SK-N-SH (cell line): Measurements from ENCODE around the gene TRAF4. TPM values are rescaled to one million over a fixed set of nuclear protein-coding genes. Genes with fewer than 3 reads are reported as not detected.

ENCODE experiments used
- CTCF ChIA-PET: fragments of 300-600, 350-600 bp; formaldehyde crosslinking; extraction: SDS; loops from one replicate; lab custom pipeline; 2021; lab: Yijun Ruan, JAX
- POLR2A ChIA-PET: fragments of 350-600 bp; sonication (Branson Sonifier 250); formaldehyde crosslinking; extraction: SDS; loops from one replicate; lab custom pipeline; 2020; ENCODE audit warnings: antibody characterized with exemption, inconsistent platforms; lab: Yijun Ruan, JAX
- DNase-seq: peaks from one replicate; pipeline ENCODE4 v3.0.0; 2012
- H2AFZ ChIP-seq: fragments of 200-600 bp; sonication (generic); 2 replicates; pipeline ENCODE4 v1.8.1; 2016; ENCODE audit warnings: antibody characterized with exemption, mild to moderate bottlenecking, low read depth
- H3F3A ChIP-seq: fragments of 200-600 bp; sonication (generic); replicated peaks from 2 replicates; pipeline ENCODE3; 2016; ENCODE audit warnings: antibody characterized with exemption, mild to moderate bottlenecking; ENCODE audit not compliant: insufficient read depth
- H3K27ac ChIP-seq, 2 experiments: fragments of 200-500 bp in 1 of 2; fragments of 200-600 bp in 1 of 2; sonication (Bioruptor generic) in 1 of 2; sonication (generic), shearing (Covaris generic) in 1 of 2; 2 replicates each; pipeline versions ENCODE4 v1.5.1 to v1.6.1; 2014 to 2016; ENCODE audit warnings: low read depth in 2 of 2, inconsistent platforms in 1 of 2, low read length in 1 of 2, mild to moderate bottlenecking in 1 of 2, mixed read lengths in 1 of 2
- H3K27me3 ChIP-seq: fragments of 200-600 bp; sonication (generic), shearing (Covaris generic); 2 replicates; pipeline ENCODE4 v1.6.1; 2016; ENCODE audit warnings: mixed run types; ENCODE audit not compliant: insufficient read depth
- H3K36me3 ChIP-seq, 2 experiments: fragments of 200-500 bp in 1 of 2; fragments of 200-600 bp in 1 of 2; sonication (Bioruptor generic) in 1 of 2; sonication (generic) in 1 of 2; replicated peaks in 1 of 2; 2 replicates each; pipeline versions ENCODE3 to v1.5.1; 2014 to 2016; ENCODE audit warnings: low read length in 1 of 2, mild to moderate bottlenecking in 1 of 2; ENCODE audit not compliant: insufficient read depth in 2 of 2, control insufficient read depth in 1 of 2
- H3K4me1 ChIP-seq, 2 experiments: fragments of 200-500 bp in 1 of 2; fragments of 200-600 bp in 1 of 2; sonication (Bioruptor generic) in 1 of 2; sonication (generic), shearing (Covaris generic) in 1 of 2; 2 replicates each; pipeline versions ENCODE4 v1.5.1 to v1.6.1; 2014 to 2016; ENCODE audit warnings: low read depth in 1 of 2, low read length in 1 of 2, mixed run types in 1 of 2; ENCODE audit not compliant: insufficient read depth in 2 of 2, control insufficient read depth in 1 of 2
- H3K4me2 ChIP-seq: fragments of 200-600 bp; sonication (generic), shearing (Covaris generic); 2 replicates; pipeline ENCODE4 v1.6.1; 2017; ENCODE audit warnings: mixed run types
- H3K4me3 ChIP-seq, 2 experiments: fragments of 200-500 bp in 1 of 2; fragments of 200-600 bp in 1 of 2; sonication (Bioruptor generic) in 1 of 2; sonication (generic), shearing (Covaris generic) in 1 of 2; 2 replicates each; pipeline versions ENCODE4 v1.5.1 to v1.8.1; 2014 to 2016; ENCODE audit warnings: low read depth in 2 of 2, inconsistent platforms in 1 of 2, low read length in 1 of 2, mild to moderate bottlenecking in 1 of 2, mixed read lengths in 1 of 2, moderate library complexity in 1 of 2
- H3K79me2 ChIP-seq: fragments of 200-600 bp; sonication (generic); 2 replicates; pipeline ENCODE4 v1.8.1; 2017; ENCODE audit warnings: mild to moderate bottlenecking; ENCODE audit not compliant: insufficient read depth
- H3K9ac ChIP-seq: fragments of 200-600 bp; sonication (generic); 2 replicates; pipeline ENCODE4 v1.6.1; 2017; ENCODE audit warnings: mixed run types
- H3K9me2 ChIP-seq: fragments of 200-600 bp; sonication (generic); 2 replicates; pipeline ENCODE4 v1.6.1; 2017; ENCODE audit warnings: mixed run types
- H3K9me3 ChIP-seq: fragments of 200-600 bp; sonication (generic); 2 replicates; pipeline ENCODE4 v1.6.1; 2017; ENCODE audit warnings: mixed run types, mild to moderate bottlenecking, moderate library complexity
- H4K20me1 ChIP-seq: fragments of 200-600 bp; sonication (generic); 2 replicates; pipeline ENCODE4 v1.6.1; 2017; ENCODE audit warnings: mild to moderate bottlenecking, mixed run types; ENCODE audit not compliant: insufficient read depth
- CHD2 ChIP-seq: fragments of 150-350 bp; IDR thresholded peaks from 2 replicates; pipeline ENCODE4 v1.6.1; 2018; ENCODE audit warnings: low read length; ENCODE audit not compliant: partially characterized antibody
- ELF1 ChIP-seq: IDR thresholded peaks from 2 replicates; pipeline ENCODE4 v1.4.0; 2012
- EP300 ChIP-seq, 2 experiments: IDR thresholded peaks; 2 replicates each; pipeline versions ENCODE4 v1.4.0 to v1.6.1; 2012; ENCODE audit warnings: borderline replicate concordance in 1 of 2, low read depth in 1 of 2, low read length in 1 of 2
- FOXM1 ChIP-seq: IDR thresholded peaks from 2 replicates; pipeline ENCODE4 v1.4.0; 2012; ENCODE audit warnings: low read depth, mild to moderate bottlenecking
- GABPA ChIP-seq: IDR thresholded peaks from 2 replicates; pipeline ENCODE4 v1.4.0; 2012; ENCODE audit warnings: low read depth, mild to moderate bottlenecking
- MAX ChIP-seq: IDR thresholded peaks from 2 replicates; pipeline ENCODE4 v1.4.0; 2012; ENCODE audit warnings: low read depth
- MEF2A ChIP-seq: IDR thresholded peaks from 2 replicates; pipeline ENCODE4 v1.4.0; 2012; ENCODE audit warnings: low read depth, borderline replicate concordance
- POLR2AphosphoS5 ChIP-seq: IDR thresholded peaks from 2 replicates; pipeline ENCODE4 v1.6.1; 2012; ENCODE audit warnings: low read depth, low read length
- RFX5 ChIP-seq: IDR thresholded peaks from 2 replicates; pipeline ENCODE4 v1.6.1; 2012; ENCODE audit warnings: mild to moderate bottlenecking, improper control_type of control experiment, low read length
- RXRA ChIP-seq: IDR thresholded peaks from 2 replicates; pipeline ENCODE4 v1.4.0; 2012; ENCODE audit warnings: low read depth, mild to moderate bottlenecking, borderline replicate concordance
- TAF1 ChIP-seq: IDR thresholded peaks from 2 replicates; pipeline ENCODE4 v1.6.1; 2012; ENCODE audit warnings: low read depth, mild to moderate bottlenecking, low read length, moderate library complexity, borderline replicate concordance
- TCF12 ChIP-seq: IDR thresholded peaks from 2 replicates; pipeline ENCODE4 v1.4.0; 2012
- TEAD4 ChIP-seq: IDR thresholded peaks from 2 replicates; pipeline ENCODE4 v1.4.0; 2012; ENCODE audit warnings: mild to moderate bottlenecking, borderline replicate concordance; ENCODE audit not compliant: insufficient read depth
- USF2 ChIP-seq: fragments of 150-350 bp; IDR thresholded peaks from 2 replicates; pipeline ENCODE4 v1.6.1; 2017; ENCODE audit warnings: antibody characterized with exemption, low read length, low read depth, borderline replicate concordance
- WGBS: methylation state at CpG from one replicate; pipeline ENCODE4 v1.1.6; 2017; ENCODE audit warnings: low lambda C conversion rate; 5-methylcytosine and 5-hydroxymethylcytosine counted together
- polyA plus RNA-seq, 3 experiments: library from polyadenylated mRNA; depleted of rRNA; stranded (reverse); fragments of >200 nt; gene quantifications; 2 replicates each; pipeline ENCODE4 v1.2.3, GENCODE V29; 2012
- TF ChIP-seq, protein P1 (sequence below): fragments of 150-350 bp; IDR thresholded peaks from 2 replicates; pipeline ENCODE4 v1.6.1; 2016; ENCODE audit warnings: mild to moderate bottlenecking, low read depth, low read length
- TF ChIP-seq, protein P2 (sequence below): IDR thresholded peaks from 2 replicates; pipeline ENCODE4 v1.4.0; 2012; ENCODE audit warnings: low read depth, borderline replicate concordance

The TRAF4 gene
- polyA plus RNA-seq, 1 of the 3 experiments (the other 2 are of a cell fraction), result 95.7 TPM

DNA sequence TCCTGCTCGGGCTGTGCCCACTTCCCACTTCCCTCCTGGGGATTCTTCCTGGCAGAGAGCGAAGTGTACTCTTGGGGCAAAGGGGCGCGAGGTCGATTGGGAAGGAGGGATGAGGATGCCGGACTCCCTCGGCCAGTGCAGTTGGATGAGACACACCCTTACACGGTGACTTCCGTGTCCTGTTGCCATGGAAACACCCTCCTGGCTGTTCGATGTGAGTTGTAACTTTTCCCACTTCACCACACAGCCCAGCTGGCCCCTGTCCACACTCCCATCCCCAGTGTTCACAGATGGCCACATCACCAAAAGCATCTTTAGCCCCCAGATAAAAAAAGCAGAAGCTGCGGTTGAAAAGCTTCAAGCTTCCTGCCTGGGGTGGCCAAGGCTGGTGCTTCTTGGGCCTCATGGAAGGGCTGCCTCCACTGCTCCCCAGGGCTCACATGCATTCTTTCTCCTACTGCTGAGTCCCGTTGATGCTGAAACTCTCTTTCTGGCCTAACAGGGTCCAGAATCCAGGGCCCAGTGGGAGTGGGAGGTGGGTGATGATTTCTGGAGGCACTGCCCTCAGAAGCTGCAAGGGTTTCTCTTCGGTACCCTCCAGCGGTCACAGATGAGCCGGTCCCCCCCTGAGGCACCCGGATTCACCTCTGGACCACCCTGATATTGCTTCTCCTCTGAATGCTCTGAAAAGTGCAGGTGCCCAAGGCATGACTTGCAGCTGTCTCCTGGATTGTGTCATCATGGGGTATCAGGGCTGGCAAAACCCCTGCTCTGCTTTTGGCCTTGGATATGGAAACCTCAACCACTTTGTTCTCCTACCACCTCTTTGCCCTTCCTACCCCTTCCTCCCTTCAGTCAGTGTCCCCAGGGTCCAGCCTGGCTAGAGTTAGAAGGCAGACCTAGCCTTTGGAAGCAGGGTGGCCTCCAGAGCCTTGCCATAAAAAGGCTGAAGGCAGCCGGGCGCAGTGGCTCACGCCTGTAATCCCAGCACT, 2.2 kb upstream of the TRAF4 start:
- ChIA-PET CTCF (interaction anchor here (0.8 to 20.4 kb wide), 5 partner anchors 8 to 212 kb away, joined by 3 to 612 read pairs (median 3); partner anchors contain the start of genes NEK8, RPL23A and TLCD1), POLR2A (interaction anchor here (6.5 kb wide), 1 partner anchor 14 kb away, joined by 90 read pairs; the partner anchor contains the start of genes NEK8 and TLCD1)
- H3K9me2 ChIP-seq, result no peaks in the 10 kb centered on the region
- no peak overlapping the region for H3K4me3 ChIP-seq
- peak overlapping the region; percentile 99; the same call in 1 of the 2 replicates for H3K4me2 ChIP-seq
- no peaks in the 10 kb centered on the region for H3K9me3 ChIP-seq
- H3K4me1 ChIP-seq, result peaks cover 18 to 31% of the 10 kb centered on the region in 2 experiments; a peak in 3 of 4 replicates
- H4K20me1 ChIP-seq, result peaks cover 24% of the 10 kb centered on the region
- H3K27me3 ChIP-seq, result no peaks in the 10 kb centered on the region
- peaks cover 0 to under 1% of the 10 kb centered on the region in 2 experiments for H3K36me3 ChIP-seq
- H3K9ac ChIP-seq, result no peak overlapping the region
- H3K27ac ChIP-seq, result peak overlapping the region; percentile 97 to 98
- no peak for DNase-seq
- TF ChIP-seq RXRA (no peak), FOXM1 (no peak), TAF1 (no peak), USF2 (no peak), EP300 (IDR thresholded peaks at IDR 0.05; ENCODE audit: borderline replicate concordance in 1 of 2, low read depth in 1 of 2, low read length in 1 of 2) (no peak), MEF2A (no peak), MAX (no peak), RFX5 (no peak), ELF1 (no peak), CHD2 (no peak), TEAD4 (no peak), GABPA (no peak), TCF12 (no peak), POLR2AphosphoS5 (no peak)
- TF ChIP-seq, protein P1, sequence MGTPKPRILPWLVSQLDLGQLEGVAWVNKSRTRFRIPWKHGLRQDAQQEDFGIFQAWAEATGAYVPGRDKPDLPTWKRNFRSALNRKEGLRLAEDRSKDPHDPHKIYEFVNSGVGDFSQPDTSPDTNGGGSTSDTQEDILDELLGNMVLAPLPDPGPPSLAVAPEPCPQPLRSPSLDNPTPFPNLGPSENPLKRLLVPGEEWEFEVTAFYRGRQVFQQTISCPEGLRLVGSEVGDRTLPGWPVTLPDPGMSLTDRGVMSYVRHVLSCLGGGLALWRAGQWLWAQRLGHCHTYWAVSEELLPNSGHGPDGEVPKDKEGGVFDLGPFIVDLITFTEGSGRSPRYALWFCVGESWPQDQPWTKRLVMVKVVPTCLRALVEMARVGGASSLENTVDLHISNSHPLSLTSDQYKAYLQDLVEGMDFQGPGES, result no peak
- TF ChIP-seq, protein P2, sequence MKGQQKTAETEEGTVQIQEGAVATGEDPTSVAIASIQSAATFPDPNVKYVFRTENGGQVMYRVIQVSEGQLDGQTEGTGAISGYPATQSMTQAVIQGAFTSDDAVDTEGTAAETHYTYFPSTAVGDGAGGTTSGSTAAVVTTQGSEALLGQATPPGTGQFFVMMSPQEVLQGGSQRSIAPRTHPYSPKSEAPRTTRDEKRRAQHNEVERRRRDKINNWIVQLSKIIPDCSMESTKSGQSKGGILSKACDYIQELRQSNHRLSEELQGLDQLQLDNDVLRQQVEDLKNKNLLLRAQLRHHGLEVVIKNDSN, result no peak
- TF ChIP-seq, all 33 proteins: peak for 0
- Histone ChIP-seq H3F3A (peaks cover 21% of the 10 kb centered on the region), H3K79me2 (peaks cover 32% of the 10 kb centered on the region), H2AFZ (no peak overlapping the region)
- WGBS, result 94% methylated on average over 18 of the region's 19 CpGs
